Right hindlimb (tissue), 1 donor: ENCODE results near the gene FBLN5.
A peak's percentile ranks its signal among the peaks of the same experiment; 100 is the strongest.

Experiments
- DNase-seq: peaks from one replicate; pipeline ENCODE4 v3.0.0-alpha.2; 2018

Gene FBLN5

GRCh38 chr14:91947475-91948184, at the start of gene FBLN5:
TSS of gene FBLN5 (minus strand) at chr14:91947694. CDS start at chr14:91947229, 465 bp downstream.
- DNase-seq, result peak; percentile 87

GRCh38 chr14:91996948-91997371, 49.5 kb upstream of the FBLN5 start:
- DNase-seq, result no peak

GRCh38 chr14:91987192-91987591, 39.7 kb upstream of the FBLN5 start:
- no peak for DNase-seq

- no peak for DNase-seq
Observed at GRCh38 chr14:91985521-91986255, 38.2 kb upstream of the FBLN5 start.

GRCh38 chr14:91985008-91985407, 37.5 kb upstream of the FBLN5 start:
- DNase-seq, result no peak

- no peak for DNase-seq
Observed at GRCh38 chr14:91983588-91983987, 36.1 kb upstream of the FBLN5 start.

- no peak for DNase-seq
Observed at GRCh38 chr14:91980157-91980556, 32.7 kb upstream of the FBLN5 start.

- no peak for DNase-seq
Observed at GRCh38 chr14:91977884-91978283, 30.4 kb upstream of the FBLN5 start.

GRCh38 chr14:91975763-91976162, 28.3 kb upstream of the FBLN5 start:
- no peak for DNase-seq

GRCh38 chr14:91971188-91971778, 23.8 kb upstream of the FBLN5 start:
- no peak for DNase-seq

GRCh38 chr14:91968280-91968679, 20.8 kb upstream of the FBLN5 start:
- DNase-seq, result no peak

GRCh38 chr14:91964724-91965123, 17.2 kb upstream of the FBLN5 start:
- no peak for DNase-seq

GRCh38 chr14:91964011-91964410, 16.5 kb upstream of the FBLN5 start:
- DNase-seq, result no peak

- no peak for DNase-seq
Observed at GRCh38 chr14:91963465-91963864, 16.0 kb upstream of the FBLN5 start.

GRCh38 chr14:91961297-91962220, 14.1 kb upstream of the FBLN5 start:
- no peak for DNase-seq

GRCh38 chr14:91957876-91958313, 10.4 kb upstream of the FBLN5 start:
- no peak for DNase-seq

- DNase-seq, result no peak
Observed at GRCh38 chr14:91956616-91957015, 9.1 kb upstream of the FBLN5 start.

- no peak for DNase-seq
Observed at GRCh38 chr14:91955168-91955567, 7.7 kb upstream of the FBLN5 start.

- DNase-seq, result no peak
Observed at GRCh38 chr14:91953170-91953985, 5.9 kb upstream of the FBLN5 start.

GRCh38 chr14:91946622-91947474, 646 bp downstream of the FBLN5 start:
- DNase-seq, result peak; percentile 72
